HG03196 (cell line): ENCODE results near the gene PTGDR2.
"Not testable (repeated sequence)": the region's sequence is repeated elsewhere in the genome, so short reads cannot be mapped to it uniquely, and the experiment has no call there.

Experiments used
- ATAC-seq: cut with Tn5 transposase; IDR thresholded peaks from one replicate; pipeline ENCODE4 v1.9.1; 2021; ENCODE audit not compliant: unreplicated experiment

PTGDR2 gene

DNA sequence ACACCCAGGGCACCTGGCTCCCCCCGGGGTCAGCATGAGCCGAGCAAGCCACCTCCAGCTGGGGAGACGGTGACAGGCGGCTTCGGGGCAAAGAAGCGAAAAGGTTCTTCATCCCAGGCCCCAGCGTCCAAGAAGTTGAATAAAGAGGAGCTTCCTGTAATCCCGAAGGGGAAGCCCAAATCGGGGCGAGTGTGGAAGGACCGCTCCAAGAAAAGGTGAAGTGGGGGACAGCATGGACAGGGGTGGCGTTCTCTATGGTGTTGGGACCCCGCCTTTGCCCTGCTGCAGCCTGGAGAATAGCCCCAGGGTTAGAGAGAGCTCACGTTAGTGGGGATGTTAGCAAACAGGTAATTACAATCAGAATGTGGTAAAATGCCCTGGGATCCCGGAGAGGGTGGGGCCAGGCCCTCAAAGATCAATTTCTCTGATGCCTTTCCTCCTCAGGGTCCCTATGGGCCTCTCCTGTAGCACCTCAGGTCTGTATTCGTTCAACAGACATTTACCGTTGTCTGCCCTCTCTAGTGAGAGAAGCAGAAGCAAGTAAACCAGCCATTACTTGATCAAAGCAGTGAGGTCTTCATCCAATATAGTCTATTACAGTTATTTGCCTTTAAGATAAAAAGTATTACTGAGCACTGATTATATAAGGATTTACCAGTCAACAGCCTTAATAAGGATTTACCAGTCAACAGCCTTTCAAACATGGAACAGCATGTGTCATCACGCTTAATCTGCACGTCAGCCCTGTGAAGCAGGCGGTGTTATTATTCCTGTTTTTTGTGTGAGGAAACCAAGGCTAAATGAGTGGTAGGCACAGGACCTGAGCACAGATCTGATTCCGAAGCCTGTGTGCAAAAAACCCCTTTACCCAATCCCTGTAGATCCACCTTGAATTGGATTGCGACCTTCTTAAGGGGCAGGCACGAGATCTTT lies 12.8 kb downstream of the PTGDR2 start:
- no peak for ATAC-seq

DNA sequence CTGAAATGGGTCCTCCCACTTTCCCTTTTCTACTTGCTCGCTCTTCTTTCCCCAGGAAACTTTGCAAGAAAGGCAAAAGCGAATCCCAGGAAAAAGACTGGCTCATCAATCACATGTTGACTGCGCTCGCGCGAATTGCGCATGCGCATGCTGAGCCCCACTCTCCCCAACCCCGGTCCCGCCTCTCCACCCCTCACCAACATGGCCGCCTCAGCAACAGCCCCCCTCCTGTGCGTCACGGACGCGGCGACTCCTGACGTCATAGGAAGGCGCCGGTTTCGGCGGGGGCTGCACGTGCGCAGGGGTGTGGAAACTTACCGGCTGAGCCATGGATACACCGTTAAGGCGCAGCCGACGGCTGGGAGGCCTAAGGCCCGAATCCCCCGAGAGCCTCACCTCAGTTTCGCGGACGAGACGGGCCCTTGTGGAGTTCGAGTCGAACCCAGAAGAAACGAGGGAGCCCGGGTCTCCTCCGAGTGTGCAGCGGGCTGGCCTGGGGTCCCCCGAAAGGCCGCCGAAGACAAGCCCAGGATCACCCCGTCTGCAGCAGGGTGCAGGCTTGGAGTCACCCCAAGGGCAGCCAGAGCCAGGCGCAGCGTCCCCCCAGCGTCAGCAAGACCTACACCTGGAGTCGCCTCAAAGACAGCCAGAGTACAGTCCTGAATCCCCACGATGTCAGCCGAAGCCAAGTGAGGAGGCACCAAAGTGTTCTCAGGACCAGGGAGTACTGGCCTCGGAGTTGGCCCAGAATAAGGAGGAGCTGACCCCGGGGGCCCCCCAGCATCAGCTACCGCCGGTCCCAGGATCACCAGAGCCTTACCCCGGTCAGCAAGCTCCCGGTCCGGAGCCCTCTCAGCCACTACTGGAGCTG lies 13.7 kb downstream of the PTGDR2 start, which contains the start of gene CCDC86:
CCDC86 (plus strand) TSS at position 317 of the 871 bp plus-strand sequence; CDS start at position 329, 12 bp downstream.
- peak; percentile 79 for ATAC-seq

DNA sequence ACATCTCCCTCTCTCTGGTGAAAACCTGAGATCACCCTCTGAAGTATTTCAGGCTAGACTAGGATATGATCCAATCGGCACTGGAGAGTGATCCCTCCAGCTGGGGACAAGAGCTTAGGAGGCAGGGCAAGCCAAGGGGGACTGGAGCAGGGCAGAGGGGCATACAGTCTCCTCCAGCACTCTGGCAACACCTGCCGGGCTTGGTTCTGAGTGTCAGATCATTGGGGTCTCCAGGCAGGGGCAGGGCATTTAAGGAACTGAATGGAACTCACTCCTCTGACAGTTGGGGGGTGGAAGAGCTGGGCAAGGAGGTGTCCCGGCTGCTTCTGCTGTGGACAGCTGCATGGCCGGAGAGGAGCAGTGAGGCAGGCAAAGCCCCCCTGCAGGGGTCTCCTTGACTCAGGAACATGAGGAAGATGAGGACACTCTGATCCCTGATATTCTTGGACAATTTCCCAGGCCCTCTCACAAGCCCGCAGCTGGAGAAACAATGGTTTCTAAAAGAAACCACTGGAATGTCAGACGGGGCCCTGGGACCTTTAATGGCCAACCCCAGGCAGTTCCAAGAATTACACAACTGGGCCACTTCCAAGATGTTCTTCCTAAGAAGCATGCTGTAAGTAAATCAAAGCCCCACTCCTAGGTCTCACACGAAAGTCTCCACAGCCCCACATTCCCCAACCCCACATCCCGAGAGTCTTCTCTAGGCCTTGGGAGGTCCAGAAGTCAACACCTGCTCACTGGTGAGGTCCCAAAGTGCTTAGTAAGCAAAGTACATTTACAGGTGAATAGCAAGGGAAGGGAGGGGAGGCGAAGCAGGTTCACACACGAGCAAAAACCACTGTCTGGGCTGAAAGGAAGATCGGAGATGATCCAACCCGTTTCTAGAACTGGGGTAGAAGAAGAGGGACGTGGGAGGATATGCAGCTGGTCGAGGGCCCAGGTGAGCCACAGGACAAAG lies 15.0 kb downstream of the PTGDR2 start:
- no peak for ATAC-seq

DNA sequence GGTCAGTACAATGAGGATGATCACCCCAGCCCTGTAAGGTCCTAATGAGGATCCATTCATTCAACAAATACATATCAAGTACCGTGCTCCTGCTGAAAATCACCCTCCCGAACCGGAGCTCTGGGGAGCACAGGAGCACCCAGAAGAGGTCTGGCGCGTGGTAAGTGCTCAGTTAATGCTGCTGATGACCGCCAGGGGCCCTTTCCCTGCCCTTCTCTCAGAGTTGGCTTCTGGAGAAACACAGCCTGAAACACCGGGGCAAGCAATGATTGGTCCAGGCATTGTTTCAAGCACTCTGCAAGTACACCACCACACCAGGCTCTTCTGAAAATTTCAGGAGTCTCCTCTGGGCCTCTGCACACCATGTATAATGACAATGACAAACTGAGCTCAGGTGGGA lies 17.6 kb downstream of the PTGDR2 start:
- ATAC-seq = no peak

DNA sequence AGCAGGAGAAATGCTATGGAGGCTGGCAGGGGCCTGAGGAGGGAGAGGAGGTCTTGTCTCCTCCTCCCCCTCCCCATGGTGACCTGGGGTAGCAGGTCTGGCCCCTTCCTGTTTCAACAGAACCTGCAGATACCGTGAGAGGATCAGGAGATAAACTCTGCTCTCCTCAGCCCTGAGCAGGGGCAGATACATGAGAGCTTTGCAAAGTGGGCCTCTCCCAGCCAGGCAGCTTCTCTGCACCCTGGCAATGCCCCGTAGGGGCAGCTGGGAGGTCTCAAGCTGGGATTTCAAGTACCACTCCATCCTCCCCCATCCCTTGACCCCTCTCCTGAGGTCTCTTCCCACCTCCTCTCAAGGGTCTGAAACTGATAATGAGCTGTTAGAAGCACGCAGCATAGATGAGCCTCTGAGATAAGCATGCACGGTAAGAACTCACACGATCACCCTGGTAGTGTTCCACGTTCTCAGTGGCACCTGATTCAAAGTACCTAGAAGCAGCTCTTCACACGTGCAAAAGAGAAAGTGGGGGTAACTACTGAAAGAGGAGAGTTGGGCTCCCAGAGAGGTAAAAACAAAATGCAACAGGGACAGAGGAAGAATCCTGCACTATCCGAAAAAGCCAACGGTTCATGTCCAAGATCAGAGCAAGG lies 18.8 kb downstream of the PTGDR2 start:
- no peak for ATAC-seq

DNA sequence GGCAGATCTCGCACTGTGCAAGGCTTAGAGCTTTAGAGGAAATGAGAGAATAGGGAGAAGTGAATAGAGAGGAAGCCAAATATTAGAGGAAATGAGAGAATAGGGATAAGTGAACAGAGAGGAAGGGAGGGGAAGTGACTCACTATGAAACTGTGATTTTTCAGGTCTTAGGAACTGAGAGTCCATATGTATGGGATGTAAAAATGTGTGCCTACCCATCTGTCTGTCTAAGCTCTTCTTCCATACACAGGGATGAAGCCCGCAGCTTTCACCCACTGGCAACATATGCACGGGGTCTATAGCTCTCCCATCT lies 20.3 kb downstream of the PTGDR2 start:
- no peak for ATAC-seq

DNA sequence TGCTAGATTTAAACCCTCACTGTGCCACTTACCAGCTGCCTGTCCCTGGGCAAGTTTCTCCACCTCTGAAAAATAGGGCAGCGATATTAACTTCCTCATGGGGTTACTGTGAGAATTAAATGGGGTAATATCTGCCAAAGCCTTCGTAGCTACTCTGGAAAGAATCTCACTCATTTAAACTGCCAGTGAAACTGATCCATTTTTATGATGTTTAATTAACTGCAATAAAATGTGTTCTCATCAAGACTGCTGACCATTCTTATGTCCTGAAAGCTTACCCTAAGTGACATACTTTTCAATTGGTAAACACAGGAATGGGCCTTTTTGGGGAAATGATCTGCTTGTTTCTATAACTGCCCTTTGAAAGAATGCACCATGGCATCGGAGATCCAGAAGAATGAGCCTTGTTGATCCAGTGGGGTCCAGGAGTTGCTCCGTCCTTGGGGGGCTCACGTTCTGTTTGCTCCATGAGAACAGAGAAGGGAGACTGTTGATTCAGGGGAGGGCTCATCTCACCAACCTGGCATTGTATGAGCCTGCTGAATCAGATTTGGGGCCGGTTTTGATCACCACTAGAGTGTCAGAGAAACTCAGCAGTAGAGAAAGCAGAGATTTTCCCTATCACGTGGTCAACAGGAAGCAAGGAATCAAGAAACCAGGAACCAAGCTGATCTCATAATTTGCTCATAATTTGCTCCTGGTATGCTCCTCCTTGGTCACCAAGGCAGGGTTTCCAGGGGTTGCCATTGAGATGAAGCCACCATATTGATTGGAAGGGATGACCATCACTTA lies 20.8 kb downstream of the PTGDR2 start:
- ATAC-seq = no peak

DNA sequence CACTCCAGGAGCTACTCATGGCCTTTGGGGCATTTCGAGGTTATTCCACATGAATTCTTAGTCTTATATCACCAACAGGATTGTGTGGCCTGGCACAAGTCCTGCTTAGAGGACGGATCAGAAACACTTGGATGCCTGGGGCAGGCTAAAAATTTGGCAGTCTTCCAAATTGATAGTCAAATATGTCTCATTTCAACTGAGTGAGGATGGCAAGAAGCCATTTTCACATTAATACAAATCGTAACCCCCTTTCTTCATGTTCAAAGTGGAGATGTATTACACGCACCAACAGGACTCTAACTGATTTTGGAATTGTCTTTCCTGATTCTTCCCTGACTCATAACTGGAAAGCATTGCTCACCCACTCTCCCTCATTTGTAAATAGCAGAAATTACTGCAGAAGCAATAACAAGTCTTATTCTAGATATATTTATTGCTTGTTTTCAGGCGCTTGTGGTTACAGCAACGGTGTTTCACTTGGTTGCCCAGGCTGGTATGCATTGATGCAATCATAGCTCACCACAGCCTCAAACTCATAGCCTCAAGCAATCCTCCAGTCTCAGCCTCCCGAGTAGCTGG lies 24.2 kb downstream of the PTGDR2 start:
- no peak for ATAC-seq

DNA sequence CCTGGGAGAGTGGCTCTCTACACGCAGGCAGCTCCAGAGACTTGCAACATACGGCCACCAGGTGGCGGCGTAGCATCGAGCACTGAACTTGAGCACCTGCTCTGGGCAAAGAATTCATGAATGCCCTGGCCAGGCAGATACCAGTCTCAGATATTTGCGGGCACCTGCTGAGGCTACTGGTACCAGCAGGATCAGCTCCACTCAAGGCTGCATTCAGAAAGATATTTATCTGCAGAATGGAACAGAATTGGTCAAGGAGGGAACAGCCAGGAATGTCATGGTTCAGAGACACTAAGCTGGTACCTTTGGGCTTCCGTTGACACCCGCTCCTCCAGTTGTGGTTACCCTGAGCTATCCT lies 24.6 kb downstream of the PTGDR2 start:
- peak; percentile 73 for ATAC-seq

DNA sequence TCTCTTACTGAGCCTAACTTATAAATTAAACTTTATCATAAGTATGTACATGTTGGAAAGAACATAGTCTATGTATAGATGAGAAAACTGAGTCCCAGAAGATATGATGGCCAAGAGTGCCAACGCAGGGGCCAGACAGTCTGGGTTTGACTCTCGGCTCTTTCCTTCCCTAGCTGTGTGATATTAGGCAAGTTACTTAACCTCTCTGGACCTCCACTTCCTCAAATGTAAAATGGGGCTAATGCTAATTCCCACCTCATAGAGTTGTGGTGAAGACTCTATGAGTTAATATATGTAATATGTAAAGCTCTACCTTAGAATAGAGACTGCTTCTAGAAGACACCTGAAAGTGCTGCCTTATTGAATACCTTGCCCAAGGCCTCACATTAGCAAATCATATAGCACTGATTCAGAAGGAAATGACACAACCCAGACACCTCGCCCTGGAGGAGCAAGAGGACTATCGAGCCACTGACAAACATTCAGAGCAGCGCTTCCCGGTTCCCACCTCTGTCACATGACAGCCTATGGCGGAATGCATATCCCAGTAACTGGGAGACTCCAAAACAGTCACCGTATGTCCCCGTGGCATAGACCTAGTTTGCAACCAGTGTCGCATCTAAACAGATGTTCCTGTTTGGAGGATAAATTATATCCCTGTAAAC lies 25.1 kb downstream of the PTGDR2 start:
- ATAC-seq = no peak

DNA sequence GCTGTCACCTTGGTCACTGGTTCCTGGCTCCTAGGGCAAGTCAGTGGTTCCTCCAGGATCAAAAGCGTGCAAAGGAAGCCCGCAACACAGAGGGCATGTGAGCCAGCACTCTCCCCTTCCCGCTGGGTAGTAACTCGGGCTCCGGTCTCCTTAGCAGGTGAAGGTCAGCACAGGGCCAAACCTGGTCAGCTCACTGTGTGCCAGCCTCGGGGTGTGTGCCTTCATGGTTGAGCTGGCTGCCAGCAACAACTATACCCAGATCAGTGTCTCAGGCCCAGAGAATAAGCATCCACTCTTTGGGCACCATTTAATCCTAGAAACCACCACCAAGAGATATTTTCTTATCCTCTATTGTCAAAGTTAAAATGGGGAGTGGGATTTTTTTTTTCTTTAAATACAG lies 30.0 kb downstream of the PTGDR2 start:
- ATAC-seq = no peak

DNA sequence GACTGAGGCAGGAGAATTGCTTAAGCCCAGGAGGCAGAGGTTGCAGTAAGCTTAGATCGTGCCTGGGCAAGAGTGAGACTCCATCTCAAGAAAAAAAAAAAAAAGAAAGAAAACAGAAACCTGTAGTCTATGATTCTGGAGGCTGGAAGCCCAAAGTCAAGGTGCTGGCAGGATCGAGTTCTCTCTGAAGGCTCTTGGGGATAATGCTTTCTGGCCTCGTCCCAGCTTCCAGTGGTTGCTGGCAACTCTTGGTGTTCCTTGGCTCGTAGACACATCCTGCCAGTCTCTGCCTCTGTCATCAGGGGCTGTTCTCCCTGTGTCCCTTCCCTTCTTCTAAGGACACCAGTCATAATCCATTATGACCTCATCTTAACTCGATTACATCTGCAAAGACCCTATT lies 30.6 kb downstream of the PTGDR2 start:
- no peak for ATAC-seq

DNA sequence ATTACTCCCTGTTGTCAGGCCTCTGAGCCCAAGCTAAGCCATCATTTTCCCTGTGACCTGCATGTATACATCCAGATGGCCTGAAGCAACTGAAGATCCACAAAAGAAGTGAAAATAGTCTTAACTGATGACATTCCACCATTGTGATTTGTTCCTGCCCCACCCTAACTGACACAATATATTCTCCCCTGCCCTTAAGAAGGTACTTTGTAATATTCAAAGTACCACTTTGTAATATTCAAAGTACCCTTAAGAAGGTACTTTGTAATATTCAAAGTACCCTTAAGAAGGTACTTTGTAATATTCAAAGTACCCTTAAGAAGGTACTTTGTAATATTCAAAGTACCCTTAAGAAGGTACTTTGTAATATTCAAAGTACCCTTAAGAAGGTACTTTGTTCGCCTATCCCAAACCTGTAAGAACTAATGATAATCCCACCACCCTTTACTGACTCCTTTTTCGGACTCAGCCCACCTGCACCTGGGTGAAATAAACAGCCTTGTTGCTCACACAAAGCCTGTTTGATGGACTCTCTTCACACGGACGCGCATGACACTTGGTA lies 31.9 kb downstream of the PTGDR2 start:
- not testable (repeated sequence) for ATAC-seq

DNA sequence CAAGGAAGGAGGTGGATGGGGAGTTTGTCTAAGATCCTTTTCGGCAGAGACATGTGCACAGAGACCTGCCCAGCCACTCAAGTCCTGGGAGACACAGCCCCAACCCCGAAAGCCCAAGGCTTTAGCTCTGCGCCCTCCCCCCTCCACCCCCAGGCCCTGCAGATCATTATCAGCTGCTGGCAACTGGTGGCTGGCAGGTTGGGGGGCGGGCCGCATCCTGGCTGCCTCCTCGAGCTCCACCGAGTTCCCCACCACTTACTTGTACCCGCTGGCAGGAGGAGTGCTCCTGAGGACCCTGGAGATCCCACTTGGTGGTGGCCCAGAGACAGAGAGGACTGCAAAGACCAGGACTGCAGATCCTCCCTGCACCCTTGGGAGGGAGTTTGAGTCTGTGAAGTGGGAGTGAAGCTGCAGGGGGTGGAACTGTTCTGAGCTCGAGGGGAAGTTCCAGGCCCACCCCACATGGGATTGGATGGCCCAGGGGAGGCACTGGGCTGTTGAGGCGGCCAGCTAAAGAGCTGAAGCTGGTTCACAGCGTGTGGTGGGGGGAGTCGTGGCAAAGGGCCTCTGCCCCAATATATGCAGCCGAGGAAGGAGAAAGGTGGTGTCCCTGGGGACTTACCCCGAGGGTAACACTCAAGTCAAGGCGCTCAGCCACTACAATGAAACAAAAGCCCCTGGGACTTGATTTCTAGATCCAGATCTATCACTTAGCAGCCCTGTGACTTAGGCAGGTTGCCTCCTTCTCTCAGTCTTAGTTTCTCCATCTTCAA lies 33.7 kb downstream of the PTGDR2 start:
- no peak for ATAC-seq

DNA sequence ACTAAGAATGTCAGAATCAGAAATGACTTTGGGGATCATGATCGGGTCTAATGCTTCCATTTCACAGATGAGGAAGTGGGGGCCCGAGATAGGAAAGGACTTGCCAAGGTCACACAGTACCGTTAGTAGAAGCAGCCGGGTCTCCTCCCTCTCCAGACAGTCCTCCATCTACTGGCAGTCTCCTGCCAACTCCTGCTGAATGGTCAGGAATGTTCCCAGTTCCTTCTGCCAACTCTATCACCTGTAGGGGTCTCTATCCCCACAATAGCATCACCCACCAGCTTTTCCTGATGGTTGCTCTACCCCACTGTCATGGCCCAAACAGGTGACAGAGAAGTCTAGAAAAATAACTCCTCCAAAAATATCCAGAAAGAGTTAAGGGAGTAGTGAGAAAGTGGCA lies 37.7 kb downstream of the PTGDR2 start:
- no peak for ATAC-seq

DNA sequence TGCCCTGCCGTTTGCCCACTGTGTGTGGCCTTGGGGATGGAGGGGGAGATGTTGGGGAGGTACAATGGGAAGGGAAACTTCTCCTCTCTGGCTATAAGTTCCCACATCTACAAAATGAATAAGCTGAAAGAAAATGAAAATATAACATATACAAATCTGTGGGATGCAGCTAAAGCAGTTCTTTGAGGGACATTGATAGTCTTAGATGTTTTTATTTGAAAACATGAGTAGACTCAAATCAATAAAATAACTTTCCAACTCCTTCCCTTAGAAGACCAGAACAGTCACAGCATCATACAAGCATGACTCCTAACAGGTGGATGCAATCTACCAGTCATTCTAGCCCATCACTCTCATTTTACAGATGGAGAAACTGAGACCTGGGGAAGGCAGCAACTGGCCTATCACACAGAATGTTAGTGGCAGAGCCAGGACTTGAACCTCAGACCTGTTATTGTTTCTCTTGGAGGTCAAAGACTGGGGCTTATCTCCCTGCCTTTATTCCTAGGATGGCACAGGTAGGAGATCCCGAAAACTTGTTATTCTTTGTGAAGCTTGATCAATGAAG lies 39.1 kb downstream of the PTGDR2 start:
- ATAC-seq = no peak

DNA sequence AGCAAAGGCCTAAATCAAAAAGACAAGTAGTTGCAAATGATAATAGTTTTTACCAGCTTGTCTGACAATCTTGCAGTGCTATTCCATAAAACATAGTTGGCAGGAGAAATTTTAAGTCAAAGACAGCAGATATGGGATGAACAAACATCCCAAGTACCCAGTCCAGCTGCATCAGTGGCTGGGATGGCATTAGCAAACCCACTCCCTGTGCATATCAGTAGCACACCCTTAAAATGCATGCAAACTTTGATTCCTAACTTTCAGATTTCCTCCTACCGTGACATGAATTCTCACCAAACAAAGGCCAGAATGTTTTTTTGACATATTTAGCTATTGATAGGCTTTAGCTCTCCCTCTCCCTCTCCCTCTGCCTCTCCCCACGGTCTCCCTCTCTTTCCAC lies 41.6 kb downstream of the PTGDR2 start:
- ATAC-seq = no peak
